Measurements from ENCODE around the gene MAP2K1. TPM values are rescaled to one million over a fixed set of nuclear protein-coding genes. Genes with fewer than 3 reads are reported as not detected.

MAP2K1 gene
- total RNA-seq, 1 donor from 2014 or later: 37.2 TPM

GRCh38 chr15:66535056-66535455 lies 148.3 kb downstream of the MAP2K1 start:
- intact Hi-C loops (cut with DNase I): no loop called here
- ATAC-seq (no peak), DNase-seq (ENCODE audit: low spot score) (no peak)

Small RNA genes lying within 50 kb of the gene (microRNA-seq; reads per million reads assigned to microRNA genes)
- gene MIR4512: not detected

Other genes with a start within 250 kb of the MAP2K1 start
- 6.8 TPM for gene MEGF11, start 133.2 kb upstream of the MAP2K1 start, total RNA-seq
- 43.4 TPM for gene DIS3L, start 93.3 kb upstream of the MAP2K1 start, total RNA-seq
- 10.0 TPM for gene TIPIN, start 30.2 kb upstream of the MAP2K1 start, total RNA-seq
- 20.2 TPM for gene SNAPC5, start 110.8 kb downstream of the MAP2K1 start, total RNA-seq
- 1,631 TPM for gene RPL4, start 117.9 kb downstream of the MAP2K1 start, total RNA-seq
- gene ZWILCH, start 118.4 kb downstream of the MAP2K1 start, total RNA-seq: 3.9 TPM
- gene LCTL, start 179.1 kb downstream of the MAP2K1 start, total RNA-seq: 19.6 TPM